Coronary artery (tissue), 2 donors: Measurements from ENCODE around the gene DMRTB1.

ENCODE experiments used
- DNase-seq: peaks from one replicate; pipeline ENCODE4 v3.0.0-alpha.2; 2017; ENCODE audit warnings: low spot score
- H3K27ac ChIP-seq, 2 donors: fragments of 200-600 bp; sonication (generic); one replicate each; pipeline ENCODE4 v1.5.1; 2016 to 2019
- H3K4me3 ChIP-seq: fragments of 200-600 bp; sonication (generic); 2 replicates; pipeline ENCODE4 v1.5.1; 2016; ENCODE audit warnings: mild to moderate bottlenecking, moderate library complexity
- TF ChIP-seq, protein P1 (sequence below): fragments of 200-600 bp; sonication (generic); IDR thresholded peaks from one replicate; pipeline ENCODE4 v1.5.1; 2019; ENCODE audit warnings: antibody characterized with exemption

The DMRTB1 gene

DNA sequence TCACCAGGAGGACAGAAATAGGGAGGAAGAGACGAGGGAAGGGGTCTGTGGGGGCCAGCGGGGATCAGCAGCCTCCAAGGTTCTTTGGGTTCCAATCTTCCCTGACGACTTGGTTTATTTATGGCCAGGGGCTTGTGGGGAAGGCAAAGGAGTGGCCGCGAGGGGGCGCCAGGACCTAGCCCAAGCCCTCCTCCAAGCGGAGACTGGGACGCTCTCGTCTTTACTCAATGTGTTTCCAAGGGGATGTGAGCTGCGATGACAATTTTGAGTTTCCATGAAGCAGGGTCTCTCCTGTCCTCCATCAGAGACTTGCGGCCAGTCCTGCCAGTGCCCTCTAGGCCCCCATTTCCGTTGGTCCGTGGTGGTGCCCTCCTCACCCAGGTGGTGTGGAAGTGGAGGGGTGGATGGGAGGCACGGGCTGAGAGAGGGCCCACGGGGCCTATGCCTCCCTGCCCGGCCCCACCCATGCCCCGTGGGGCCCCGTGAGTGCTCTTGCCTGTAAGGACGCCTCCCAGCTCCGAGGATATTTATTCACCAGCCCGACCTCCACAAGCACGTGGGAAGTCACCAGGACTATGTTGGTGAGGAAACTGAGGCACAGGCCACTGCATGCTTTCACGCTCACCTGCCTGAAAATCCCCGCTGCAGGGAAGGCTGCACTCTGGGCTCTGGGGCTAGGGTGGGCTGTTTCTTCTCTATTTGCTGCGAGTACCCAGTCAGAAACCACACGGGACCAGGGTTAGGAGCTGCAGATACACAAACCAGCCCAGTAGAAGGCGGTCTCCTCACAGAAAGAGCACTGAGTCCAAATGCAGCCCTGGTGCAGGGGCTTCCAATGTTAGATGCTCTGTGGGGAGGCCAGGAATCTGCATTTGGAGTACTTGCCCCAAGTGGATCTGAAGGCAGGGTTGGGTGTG lies 26.5 kb downstream of the DMRTB1 start:
- H3K4me3 ChIP-seq: no peak overlapping the region
- TF ChIP-seq, protein P1, sequence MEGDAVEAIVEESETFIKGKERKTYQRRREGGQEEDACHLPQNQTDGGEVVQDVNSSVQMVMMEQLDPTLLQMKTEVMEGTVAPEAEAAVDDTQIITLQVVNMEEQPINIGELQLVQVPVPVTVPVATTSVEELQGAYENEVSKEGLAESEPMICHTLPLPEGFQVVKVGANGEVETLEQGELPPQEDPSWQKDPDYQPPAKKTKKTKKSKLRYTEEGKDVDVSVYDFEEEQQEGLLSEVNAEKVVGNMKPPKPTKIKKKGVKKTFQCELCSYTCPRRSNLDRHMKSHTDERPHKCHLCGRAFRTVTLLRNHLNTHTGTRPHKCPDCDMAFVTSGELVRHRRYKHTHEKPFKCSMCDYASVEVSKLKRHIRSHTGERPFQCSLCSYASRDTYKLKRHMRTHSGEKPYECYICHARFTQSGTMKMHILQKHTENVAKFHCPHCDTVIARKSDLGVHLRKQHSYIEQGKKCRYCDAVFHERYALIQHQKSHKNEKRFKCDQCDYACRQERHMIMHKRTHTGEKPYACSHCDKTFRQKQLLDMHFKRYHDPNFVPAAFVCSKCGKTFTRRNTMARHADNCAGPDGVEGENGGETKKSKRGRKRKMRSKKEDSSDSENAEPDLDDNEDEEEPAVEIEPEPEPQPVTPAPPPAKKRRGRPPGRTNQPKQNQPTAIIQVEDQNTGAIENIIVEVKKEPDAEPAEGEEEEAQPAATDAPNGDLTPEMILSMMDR: peak; percentile 79
- H3K27ac ChIP-seq: no peak overlapping the region
- peak; percentile 70 for DNase-seq

GRCh38 chr1:53486395-53487026 lies 27.3 kb downstream of the DMRTB1 start:
- Histone ChIP-seq H3K4me3 (no peak overlapping the region), H3K27ac (no peak overlapping the region)
- TF ChIP-seq, protein P1: no peak
- peak; percentile 58 for DNase-seq

GRCh38 chr1:53490351-53490750 lies 31.2 kb downstream of the DMRTB1 start:
- TF ChIP-seq, protein P1: no peak
- H3K27ac ChIP-seq: no peak overlapping the region
- DNase-seq: no peak
- H3K4me3 ChIP-seq: no peak overlapping the region

DNA sequence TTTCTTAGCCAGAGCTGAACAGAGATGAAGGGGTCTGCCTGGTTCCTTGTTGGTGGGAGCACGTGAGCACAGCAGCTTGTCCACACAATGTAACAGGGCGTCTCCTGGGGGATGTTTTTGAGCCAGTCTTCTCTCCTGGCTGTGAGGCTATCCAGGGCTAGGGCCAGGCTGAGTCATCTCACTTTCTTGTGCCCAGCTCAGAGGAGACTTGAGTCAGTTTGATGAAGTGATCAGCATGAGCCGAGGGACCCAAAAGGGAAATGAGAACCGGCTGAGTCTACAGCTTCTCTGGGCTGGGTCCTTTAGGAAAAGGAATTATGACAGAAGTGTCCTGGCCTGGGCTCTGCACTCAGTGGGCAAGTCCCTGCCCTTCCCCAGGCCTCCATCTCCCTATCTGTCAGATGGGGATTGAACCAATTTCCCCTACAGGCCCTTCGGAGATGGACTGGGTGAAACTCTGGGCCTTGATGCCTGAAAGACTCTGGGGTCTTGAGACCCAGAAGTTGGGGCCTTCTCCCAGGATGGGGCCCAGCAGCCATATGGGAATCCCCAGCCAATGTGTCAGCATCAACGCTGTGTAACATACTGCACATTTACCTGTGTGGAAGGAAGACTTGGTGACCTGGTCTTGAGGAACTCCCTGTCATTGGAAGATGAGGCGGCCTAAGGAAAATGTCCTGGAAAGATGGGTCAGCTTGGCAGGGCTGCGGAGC lies 36.6 kb downstream of the DMRTB1 start:
- TF ChIP-seq, protein P1: no peak
- Histone ChIP-seq H3K27ac (peak overlapping the region in 1 of 2 donors; percentile 11), H3K4me3 (no peak overlapping the region)
- no peak for DNase-seq

DNA sequence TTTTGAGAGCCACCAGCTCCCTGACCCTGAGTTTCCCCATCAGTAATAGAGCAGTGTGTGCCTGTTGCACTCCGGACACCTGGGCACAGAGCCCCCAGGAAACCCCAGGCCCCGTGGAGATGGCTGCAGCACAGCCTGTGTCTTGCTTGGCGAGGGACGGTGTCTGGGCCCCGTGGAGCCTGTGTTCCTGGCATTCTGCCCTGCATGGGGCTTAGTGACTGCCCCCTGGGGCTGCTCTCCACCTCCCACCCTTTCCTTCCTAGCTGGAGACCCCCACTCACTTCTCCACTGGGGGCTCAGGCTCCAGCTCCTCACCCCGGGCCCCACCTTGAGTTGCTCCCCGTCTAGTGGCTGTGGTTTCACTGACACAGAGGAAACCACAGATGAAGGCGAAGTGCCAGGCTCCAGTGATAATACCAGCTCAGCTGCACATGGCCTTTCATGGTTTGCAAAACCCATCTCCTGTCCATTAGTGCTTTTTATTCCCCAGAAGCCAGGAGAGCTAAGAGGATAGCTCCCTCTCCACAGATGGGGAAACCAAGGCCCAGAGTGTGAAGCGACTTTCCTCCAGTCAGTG lies 39.4 kb downstream of the DMRTB1 start:
- H3K27ac ChIP-seq: no peak overlapping the region
- TF ChIP-seq, protein P1: no peak
- H3K4me3 ChIP-seq: no peak overlapping the region
- DNase-seq: no peak

GRCh38 chr1:53499257-53500203 lies 40.3 kb downstream of the DMRTB1 start:
- DNase-seq: no peak
- Histone ChIP-seq H3K4me3 (no peak overlapping the region), H3K27ac (no peak overlapping the region)
- TF ChIP-seq, protein P1: no peak
